RPMI8226 (cell line): ENCODE measurements around the gene ADAMTS12.
"Not testable (repeated sequence)": the region's sequence is repeated elsewhere in the genome, so short reads cannot be mapped to it uniquely, and the experiment has no call there.

Experiments
- DNase-seq: peaks from one replicate; pipeline ENCODE4 v3.0.0-alpha.2; 2015

The ADAMTS12 gene

GRCh38 chr5:33563983-33564908 is 327.5 kb downstream of the ADAMTS12 start:
- DNase-seq, result no peak

- DNase-seq, result no peak
Observed at GRCh38 chr5:33563530-33563929, 328.3 kb downstream of the ADAMTS12 start.

GRCh38 chr5:33558489-33558888 is 333.3 kb downstream of the ADAMTS12 start:
- no peak for DNase-seq

GRCh38 chr5:33557605-33558004 is 334.2 kb downstream of the ADAMTS12 start:
- no peak for DNase-seq

- peak; percentile 18 for DNase-seq
Observed at GRCh38 chr5:33556330-33557328, 335.2 kb downstream of the ADAMTS12 start.

- DNase-seq, result no peak
Observed at GRCh38 chr5:33549982-33550567, 341.7 kb downstream of the ADAMTS12 start.

GRCh38 chr5:33539790-33540189 is 352.0 kb downstream of the ADAMTS12 start:
- not testable (repeated sequence) for DNase-seq

GRCh38 chr5:33539212-33539611 is 352.6 kb downstream of the ADAMTS12 start:
- no peak for DNase-seq

GRCh38 chr5:33538201-33538600 is 353.6 kb downstream of the ADAMTS12 start:
- DNase-seq, result no peak

- no peak for DNase-seq
Observed at GRCh38 chr5:33537240-33537639, 354.6 kb downstream of the ADAMTS12 start.

- DNase-seq, result no peak
Observed at GRCh38 chr5:33536802-33537201, 355.0 kb downstream of the ADAMTS12 start.

GRCh38 chr5:33531824-33532223 is 360.0 kb downstream of the ADAMTS12 start:
- DNase-seq, result no peak

- no peak for DNase-seq
Observed at GRCh38 chr5:33531037-33531298, 360.8 kb downstream of the ADAMTS12 start.

- DNase-seq, result peak; percentile 2
Observed at GRCh38 chr5:33530183-33531036, 361.4 kb downstream of the ADAMTS12 start.

- DNase-seq, result no peak
Observed at GRCh38 chr5:33527696-33528095, 364.1 kb downstream of the ADAMTS12 start.

GRCh38 chr5:33526755-33527154 is 365.0 kb downstream of the ADAMTS12 start:
- no peak for DNase-seq

GRCh38 chr5:33524476-33524875 is 367.3 kb downstream of the ADAMTS12 start:
- no peak for DNase-seq

GRCh38 chr5:33523208-33523771 is 368.5 kb downstream of the ADAMTS12 start:
- no peak for DNase-seq

- DNase-seq, result no peak
Observed at GRCh38 chr5:33516421-33516820, 375.4 kb downstream of the ADAMTS12 start.

GRCh38 chr5:33515366-33515765 is 376.4 kb downstream of the ADAMTS12 start:
- not testable (repeated sequence) for DNase-seq

GRCh38 chr5:33513462-33514185 is 378.2 kb downstream of the ADAMTS12 start:
- no peak for DNase-seq
